K562 (cell line): ENCODE measurements around the gene AVPI1. TPM values are rescaled to one million over a fixed set of nuclear protein-coding genes. Genes with fewer than 3 reads are reported as not detected.

Experiments used
- DPF2 ChIP-seq: fragments of 450-650 bp; IDR thresholded peaks from 2 replicates; pipeline ENCODE4 v1.6.1; 2016
- GATAD2A ChIP-seq: fragments of 450-650 bp; IDR thresholded peaks from 2 replicates; pipeline ENCODE4 v1.6.1; 2017
- HDAC2 ChIP-seq: fragments of 450-650 bp; IDR thresholded peaks from 2 replicates; pipeline ENCODE4 v1.6.1; 2016; ENCODE audit warnings: mild to moderate bottlenecking
- JUND ChIP-seq, 2 experiments: IDR thresholded peaks; 2 replicates in 1 of 2; 3 replicates in 1 of 2; pipeline ENCODE4 v1.6.1; 2011; ENCODE audit warnings: borderline replicate concordance in 2 of 2, low read depth in 2 of 2, low read length in 2 of 2, improper control_type of control experiment in 1 of 2, missing biosample characterization in 1 of 2, missing genetic modification characterization in 1 of 2, missing genetic modification reagents in 1 of 2
- MAFF ChIP-seq: IDR thresholded peaks from 2 replicates; pipeline ENCODE4 v1.6.1; 2012; ENCODE audit warnings: low read length, improper control_type of control experiment
- MTA2 ChIP-seq: fragments of 450-650 bp; IDR thresholded peaks from 2 replicates; pipeline ENCODE4 v1.6.1; 2016; ENCODE audit warnings: low read depth
- PHF21A ChIP-seq: fragments of 450-650 bp; IDR thresholded peaks from 2 replicates; pipeline ENCODE4 v1.6.1; 2017; ENCODE audit warnings: low read depth, borderline replicate concordance
- PHF8 ChIP-seq: fragments of 200-600 bp; sonication (generic); IDR thresholded peaks from 2 replicates; pipeline ENCODE4 v1.6.1; 2012; ENCODE audit warnings: mixed run types, mild to moderate bottlenecking, inconsistent platforms, low read length, moderate library complexity, borderline replicate concordance
- PPARD ChIP-seq: fragments of 250-450 bp; sonication (Bioruptor Pico); IDR thresholded peaks from 2 replicates; pipeline ENCODE4 v1.8.0; 2022; ENCODE audit warnings: inconsistent platforms, mild to moderate bottlenecking, moderate library complexity
- RBFOX2 ChIP-seq: fragments of 200-400 bp; formaldehyde crosslinking; IDR thresholded peaks from 2 replicates; pipeline ENCODE4 v1.6.1; 2017; ENCODE audit warnings: low read depth, mild to moderate bottlenecking, low read length, moderate library complexity
- RERE ChIP-seq: sonication (generic); formaldehyde crosslinking; IDR thresholded peaks from 2 replicates; pipeline ENCODE4 v1.8.0; 2023; ENCODE audit warnings: missing genetic modification reagents, mild to moderate bottlenecking, borderline replicate concordance
- SRF ChIP-seq, 2 experiments: fragments of 250-450, 450-650 bp in 1 of 2; sonication (Bioruptor Pico) in 1 of 2; sonication (generic) in 1 of 2; formaldehyde crosslinking; IDR thresholded peaks; 2 replicates each; pipeline versions ENCODE4 v1.5.0 to v1.5.1; 2020 to 2022; ENCODE audit warnings: mild to moderate bottlenecking in 1 of 2, missing genetic modification reagents in 1 of 2
- SUPT5H ChIP-seq: fragments of 450-650 bp; IDR thresholded peaks from 2 replicates; pipeline ENCODE4 v1.6.1; 2016
- TAF15 ChIP-seq: fragments of 200-400 bp; formaldehyde crosslinking; IDR thresholded peaks from 2 replicates; pipeline ENCODE4 v1.6.1; 2017; ENCODE audit warnings: mild to moderate bottlenecking, low read depth, low read length, moderate library complexity
- ZNF121 ChIP-seq: sonication (generic); formaldehyde crosslinking; conservative IDR thresholded peaks from 2 replicates; pipeline ENCODE4 v1.8.0; 2022; ENCODE audit warnings: missing genetic modification reagents
- ZNF354B ChIP-seq: fragments of 250-450 bp; sonication (Bioruptor Pico); IDR thresholded peaks from 2 replicates; pipeline ENCODE4 v1.4.0; 2020
- ZNF583 ChIP-seq: fragments of 250-450 bp; sonication (Bioruptor Pico); IDR thresholded peaks from 2 replicates; pipeline ENCODE4 v1.4.0; 2020
- polyA plus RNA-seq, 8 experiments: library from polyadenylated mRNA; depleted of rRNA in 4 of 8; stranded (reverse) in 5 of 8; unstranded in 3 of 8; fragments of >200 nt; fragmentation: Nextera tagmentation in 2 of 8; fragmentation: Illumina TruSeq in 1 of 8; extraction: Ambion mirVana in 2 of 8; extraction: Trizol in 1 of 8; gene quantifications; 2 replicates each; pipeline versions ENCODE4 v1.2.1 to v1.2.3, GENCODE V29; 2011 to 2014; ENCODE audit warnings: inconsistent platforms in 1 of 8, missing spikeins in 1 of 8
- total RNA-seq, 7 experiments: library from RNA; depleted of rRNA in 6 of 7; stranded (reverse); fragments of >200 nt in 6 of 7; fragmentation: Illumina TruSeq in 2 of 7; extraction: Trizol in 2 of 7; gene quantifications; 2 replicates each; pipeline versions ENCODE4 v1.2.1 to v1.2.3, GENCODE V29; 2011 to 2021; ENCODE audit warnings: low replicate concordance in 1 of 7

AVPI1 gene
- total and polyA plus RNA-seq, 9 of the 15 experiments (the other 6 are each of a cell fraction or from before 2014, with no cell fraction given), result 0.90 to 10.4 (median 7.4) TPM

DNA sequence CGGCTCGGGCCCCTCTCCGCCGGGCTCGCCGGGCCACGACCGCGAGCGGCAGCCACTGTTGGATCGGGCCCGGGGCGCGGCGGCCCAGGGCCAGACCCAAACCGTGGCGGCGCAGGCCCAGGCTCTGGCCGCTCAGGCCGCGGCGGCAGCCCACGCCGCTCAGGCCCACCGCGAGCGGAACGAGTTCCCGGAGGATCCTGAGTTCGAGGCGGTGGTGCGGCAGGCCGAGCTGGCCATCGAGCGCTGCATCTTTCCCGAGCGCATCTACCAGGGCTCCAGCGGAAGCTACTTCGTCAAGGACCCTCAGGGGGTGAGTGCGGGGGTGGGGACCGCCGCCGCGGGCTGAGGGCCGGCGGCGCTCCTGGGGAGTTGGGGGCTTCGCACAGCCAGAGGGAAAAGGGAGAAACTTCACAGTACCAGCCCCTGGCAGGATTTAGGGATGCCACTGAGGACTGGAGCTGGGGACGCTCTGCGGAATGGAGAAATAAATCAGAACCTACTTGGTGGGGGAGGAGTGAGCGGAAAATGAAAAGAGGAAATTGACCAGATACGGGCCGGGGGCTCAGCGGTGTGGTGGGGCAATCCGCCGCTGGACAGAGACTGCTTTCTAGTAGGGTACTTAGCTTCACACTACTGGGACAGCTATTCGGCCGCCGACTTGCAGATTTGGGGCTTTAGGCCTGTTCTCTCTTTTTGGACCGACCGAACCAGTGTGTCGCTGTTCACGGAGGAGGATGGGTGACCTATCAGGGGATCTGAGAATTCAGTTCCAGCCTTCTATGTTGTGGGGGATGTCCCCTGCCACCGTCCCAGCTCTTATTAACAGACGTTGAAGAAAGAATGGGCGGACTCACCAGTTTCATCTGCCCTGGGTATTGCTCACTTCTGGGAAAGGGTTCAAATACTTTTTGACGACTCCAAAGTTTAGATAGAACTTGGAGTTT lies 45.9 kb downstream of the AVPI1 start (continued):
- TF ChIP-seq MTA2 (no peak), ZNF121 (CRISPR knock-in tag) (no peak), DPF2 (no peak), RBFOX2 (peak; percentile 52), PHF8 (peak; percentile 29; the same call in 1 of the 2 replicates), HDAC2 (0 out of 2 replicates have a peak, but pooled peaks have one; percentile 32), ZNF583 (no peak), SRF (CRISPR knock-in tag; IDR thresholded peaks at IDR 0.05) (0 out of 4 replicates have a peak, but pooled peaks of 1 of the 2 experiments have one; percentile 16), MAFF (no peak), PPARD (CRISPR knock-in tag) (no peak), RERE (CRISPR knock-in tag) (no peak), ZNF354B (CRISPR knock-in tag) (no peak), SUPT5H (no peak), TAF15 (no peak), PHF21A (peak; percentile 70; the same call in 1 of the 2 replicates), GATAD2A (no peak), JUND (IDR thresholded peaks at IDR 0.05; ENCODE audit: borderline replicate concordance, low read depth, low read length) (no peak), JUND (tag; IDR thresholded peaks at IDR 0.05; ENCODE audit: borderline replicate concordance, low read depth, low read length) (no peak)
- TF ChIP-seq, all 486 proteins: peak for 18
